Activated T-helper 17 cell treated with anti-CD3 and anti-CD28 coated beads, Interleukin-2, amount 50 U/mL, for 72 hours (primary cell): ENCODE measurements around the gene CENPV. TPM values are rescaled to one million over a fixed set of nuclear protein-coding genes. Genes with fewer than 3 reads are reported as not detected.
"Not testable (repeated sequence)": the region's sequence is repeated elsewhere in the genome, so short reads cannot be mapped to it uniquely, and the experiment has no call there.

ENCODE experiments used
- ATAC-seq: fragments of 150-1000 bp; cut with Tn5 transposase; replicated peaks from 2 replicates; pipeline ENCODE4 v1.10.0; 2021; ENCODE audit warnings: mild to moderate bottlenecking, moderate library complexity
- H3K27ac Mint-ChIP-seq: one replicate; pipeline ENCODE4 v1.8.0; 2022; ENCODE audit warnings: mixed read lengths
- H3K27me3 Mint-ChIP-seq: one replicate; pipeline ENCODE4 v1.8.0; 2022; ENCODE audit warnings: mixed read lengths
- H3K36me3 Mint-ChIP-seq: one replicate; pipeline ENCODE4 v1.8.0; 2022; ENCODE audit warnings: low read depth, mild to moderate bottlenecking, mixed read lengths
- H3K4me1 Mint-ChIP-seq: one replicate; pipeline ENCODE4 v1.8.0; 2022; ENCODE audit warnings: mixed read lengths
- H3K4me3 Mint-ChIP-seq: one replicate; pipeline ENCODE4 v1.8.0; 2022; ENCODE audit warnings: mild to moderate bottlenecking, mixed read lengths
- H3K9me3 Mint-ChIP-seq: one replicate; pipeline ENCODE4 v1.8.0; 2022; ENCODE audit warnings: mixed read lengths
- total RNA-seq, 2 donors: library from RNA; stranded (reverse); gene quantifications; one replicate each; pipeline ENCODE4 v1.2.3, GENCODE V29; 2022

CENPV gene
- total RNA-seq, 2 donors from 2014 or later, result 17.5 to 43.5 TPM

GRCh38 chr17:16313139-16314090 lies 39.9 kb downstream of the CENPV start:
- Mint-ChIP-seq H3K36me3 (peaks cover 20% of the 10 kb centered on the region), H3K4me1 (peaks cover 10% of the 10 kb centered on the region), H3K4me3 (no peak overlapping the region), H3K27ac (peak overlapping the region; percentile 29), H3K9me3 (no peaks in the 10 kb centered on the region), H3K27me3 (no peaks in the 10 kb centered on the region)
- ATAC-seq, result no peak

DNA sequence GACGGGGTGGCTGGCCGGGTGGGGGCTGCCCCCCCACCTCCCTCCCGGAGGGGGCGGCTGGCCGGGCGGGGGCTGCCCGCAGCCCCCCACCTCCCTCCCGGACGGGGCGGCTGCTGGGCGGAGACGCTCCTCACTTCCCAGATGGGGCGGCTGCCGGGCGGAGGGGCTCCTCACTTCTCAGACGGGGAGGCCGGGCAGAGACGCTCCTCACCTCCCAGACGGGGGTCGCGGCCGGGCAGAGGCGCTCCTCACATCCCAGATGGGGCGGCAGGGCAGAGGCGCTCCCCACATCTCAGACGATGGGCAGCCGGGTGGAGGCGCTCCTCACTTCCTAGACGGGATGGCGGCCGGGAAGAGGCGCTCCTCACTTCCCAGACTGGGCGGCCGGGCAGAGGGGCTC lies 41.2 kb downstream of the CENPV start:
- H3K9me3 Mint-ChIP-seq, H3K27ac Mint-ChIP-seq, ATAC-seq, H3K4me3 Mint-ChIP-seq, H3K27me3 Mint-ChIP-seq: not testable (repeated sequence)
- Mint-ChIP-seq H3K36me3 (peaks cover 20% of the 10 kb centered on the region), H3K4me1 (peaks cover 10% of the 10 kb centered on the region)

- ATAC-seq, result no peak
- Mint-ChIP-seq H3K27me3 (no peaks in the 10 kb centered on the region), H3K27ac (no peak overlapping the region), H3K36me3 (peaks cover 33% of the 10 kb centered on the region), H3K9me3 (no peaks in the 10 kb centered on the region), H3K4me3 (no peak overlapping the region), H3K4me1 (peaks cover 10% of the 10 kb centered on the region)
Observed at GRCh38 chr17:16306211-16306610, 47.1 kb downstream of the CENPV start.

- Mint-ChIP-seq H3K9me3 (no peaks in the 10 kb centered on the region), H3K36me3 (peaks cover 40% of the 10 kb centered on the region), H3K27me3 (no peaks in the 10 kb centered on the region), H3K4me1 (no peaks in the 10 kb centered on the region), H3K4me3 (no peak overlapping the region), H3K27ac (no peak overlapping the region)
- no peak for ATAC-seq
Observed at GRCh38 chr17:16304830-16305229, 48.4 kb downstream of the CENPV start.

- H3K27ac Mint-ChIP-seq, result no peak overlapping the region
- H3K4me3 Mint-ChIP-seq, result no peak overlapping the region
- H3K4me1 Mint-ChIP-seq, result no peaks in the 10 kb centered on the region
- no peaks in the 10 kb centered on the region for H3K9me3 Mint-ChIP-seq
- no peak for ATAC-seq
- no peaks in the 10 kb centered on the region for H3K27me3 Mint-ChIP-seq
- peaks cover 42% of the 10 kb centered on the region for H3K36me3 Mint-ChIP-seq
Observed at GRCh38 chr17:16302856-16303255, 50.4 kb downstream of the CENPV start.

DNA sequence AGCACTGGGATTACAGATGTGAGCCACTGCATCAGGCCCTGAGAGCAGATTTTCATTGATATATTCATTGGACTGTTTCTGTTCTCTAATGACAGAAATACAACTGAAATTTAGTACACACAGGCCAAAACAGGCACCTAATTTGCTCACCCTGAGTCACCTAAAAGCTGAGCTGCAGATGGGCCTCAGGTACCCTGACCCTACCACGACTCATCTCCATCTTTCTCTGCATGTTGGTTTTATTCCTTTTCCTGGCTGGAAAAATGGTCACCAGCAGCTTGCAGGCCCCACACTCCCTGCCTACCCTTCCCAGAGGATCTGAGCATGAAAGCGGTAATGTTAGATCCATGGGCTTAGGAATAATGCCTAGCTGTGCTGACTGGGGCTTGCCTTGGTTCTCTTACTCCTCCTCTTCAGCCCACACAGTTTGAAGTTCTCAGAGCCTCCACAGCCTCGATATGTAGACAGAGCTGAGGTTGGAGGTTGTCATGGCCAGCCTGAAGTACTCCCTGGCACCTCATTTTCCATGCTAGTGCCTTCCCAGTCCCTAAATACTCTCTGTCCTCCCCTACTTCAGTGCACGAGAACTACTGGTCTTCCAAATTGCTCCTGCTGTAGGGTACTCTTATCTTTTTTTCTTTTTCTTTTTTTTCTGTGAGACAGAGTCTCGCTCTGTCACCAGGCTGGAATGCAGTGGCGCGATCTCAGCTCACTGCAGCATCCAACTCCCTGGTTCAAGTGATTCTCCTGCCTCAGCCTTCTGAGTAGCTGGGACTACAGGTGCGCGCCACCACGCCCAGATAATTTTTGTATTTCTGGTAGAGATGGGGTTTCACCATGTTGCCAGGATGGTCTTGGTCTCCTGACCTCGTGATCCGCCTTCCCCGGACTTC lies 51.1 kb downstream of the CENPV start:
- H3K27ac Mint-ChIP-seq, result no peak overlapping the region
- no peak overlapping the region for H3K4me3 Mint-ChIP-seq
- H3K4me1 Mint-ChIP-seq, result peaks cover 4% of the 10 kb centered on the region
- peaks cover 42% of the 10 kb centered on the region for H3K36me3 Mint-ChIP-seq
- no peaks in the 10 kb centered on the region for H3K9me3 Mint-ChIP-seq
- ATAC-seq, result peak; percentile 34
- no peaks in the 10 kb centered on the region for H3K27me3 Mint-ChIP-seq

DNA sequence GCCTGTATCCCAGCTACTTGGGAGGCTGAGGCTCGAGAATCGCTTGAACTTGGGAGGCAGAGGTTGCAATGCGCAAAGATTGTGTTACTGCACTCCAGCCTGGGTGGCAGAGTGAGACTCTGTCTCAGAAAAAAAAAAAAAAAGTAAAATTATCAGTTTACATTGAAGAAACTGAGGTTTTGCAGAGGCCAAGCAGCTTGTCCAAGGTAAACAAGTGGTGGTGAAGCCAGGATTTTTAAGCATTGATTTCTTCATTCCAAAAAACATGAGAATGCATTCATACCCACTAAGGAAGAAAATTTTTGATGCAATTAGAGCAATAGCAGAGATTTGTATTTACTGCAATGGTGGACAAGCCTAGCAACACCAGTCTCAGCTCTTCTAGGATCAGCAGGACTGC lies 52.7 kb downstream of the CENPV start:
- no peaks in the 10 kb centered on the region for H3K9me3 Mint-ChIP-seq
- H3K4me1 Mint-ChIP-seq, result peaks cover 4% of the 10 kb centered on the region
- no peak overlapping the region for H3K4me3 Mint-ChIP-seq
- H3K27ac Mint-ChIP-seq, result no peak overlapping the region
- H3K36me3 Mint-ChIP-seq, result peaks cover 42% of the 10 kb centered on the region
- no peaks in the 10 kb centered on the region for H3K27me3 Mint-ChIP-seq
- no peak for ATAC-seq

- no peak overlapping the region for H3K4me3 Mint-ChIP-seq
- no peak for ATAC-seq
- no peaks in the 10 kb centered on the region for H3K9me3 Mint-ChIP-seq
- peaks cover 4% of the 10 kb centered on the region for H3K4me1 Mint-ChIP-seq
- H3K36me3 Mint-ChIP-seq, result peaks cover 32% of the 10 kb centered on the region
- H3K27me3 Mint-ChIP-seq, result no peaks in the 10 kb centered on the region
- no peak overlapping the region for H3K27ac Mint-ChIP-seq
Observed at GRCh38 chr17:16298140-16298662, 55.1 kb downstream of the CENPV start.

- Mint-ChIP-seq H3K9me3 (no peaks in the 10 kb centered on the region), H3K27me3 (no peaks in the 10 kb centered on the region), H3K4me3 (no peak overlapping the region), H3K27ac (peak overlapping the region; percentile 55), H3K36me3 (peaks cover 25% of the 10 kb centered on the region), H3K4me1 (peaks cover 4% of the 10 kb centered on the region)
- no peak for ATAC-seq
Observed at GRCh38 chr17:16297367-16298139, 55.7 kb downstream of the CENPV start.

GRCh38 chr17:16296072-16296471 lies 57.2 kb downstream of the CENPV start:
- not testable (repeated sequence) for H3K4me1 Mint-ChIP-seq, H3K27ac Mint-ChIP-seq, H3K27me3 Mint-ChIP-seq, H3K4me3 Mint-ChIP-seq, H3K9me3 Mint-ChIP-seq
- ATAC-seq, result peak; percentile 63
- H3K36me3 Mint-ChIP-seq, result peaks cover 14% of the 10 kb centered on the region

- Mint-ChIP-seq H3K9me3 (no peaks in the 10 kb centered on the region), H3K4me1 (peaks cover 4% of the 10 kb centered on the region), H3K27ac (no peak overlapping the region), H3K4me3 (no peak overlapping the region), H3K36me3 (no peaks in the 10 kb centered on the region), H3K27me3 (no peaks in the 10 kb centered on the region)
- no peak for ATAC-seq
Observed at GRCh38 chr17:16294560-16294959, 58.7 kb downstream of the CENPV start.

GRCh38 chr17:16293931-16294330 lies 59.3 kb downstream of the CENPV start:
- no peaks in the 10 kb centered on the region for H3K36me3 Mint-ChIP-seq

More at GRCh38 chr17:16293931-16294330, 59.3 kb downstream of the CENPV start:
- Mint-ChIP-seq H3K4me3 (no peak overlapping the region), H3K9me3 (no peaks in the 10 kb centered on the region), H3K27ac (no peak overlapping the region), H3K4me1 (peaks cover 4% of the 10 kb centered on the region), H3K27me3 (no peaks in the 10 kb centered on the region)
- ATAC-seq, result peak; percentile 58
